BJ (cell line): ENCODE results near the gene MRPL45. TPM values are rescaled to one million over a fixed set of nuclear protein-coding genes. Genes with fewer than 3 reads are reported as not detected.

Source experiments
- CTCF ChIA-PET: fragments of 350-600 bp; formaldehyde crosslinking; extraction: SDS; loops from one replicate; lab custom pipeline; 2021; ENCODE audit warnings: antibody characterized with exemption, inconsistent platforms; lab: Yijun Ruan, JAX
- POLR2A ChIA-PET: fragments of 300-600 bp; sonication (Branson Sonifier 250); formaldehyde crosslinking; extraction: SDS; loops from one replicate; lab custom pipeline; 2021; ENCODE audit warnings: antibody characterized with exemption; lab: Charles Lee
- DNase-seq: peaks from one replicate; pipeline ENCODE4 v3.0.0-alpha.2; 2011; ENCODE audit warnings: low read depth
- H3K27me3 ChIP-seq: 2 replicates; pipeline ENCODE4 v1.6.0; 2011; ENCODE audit warnings: low read length; ENCODE audit not compliant: control insufficient read depth, insufficient read depth
- H3K36me3 ChIP-seq: 2 replicates; pipeline ENCODE4 v1.5.1; 2011; ENCODE audit warnings: low read length; ENCODE audit not compliant: control insufficient read depth, insufficient read depth
- H3K4me3 ChIP-seq: 2 replicates; pipeline ENCODE4 v1.5.1; 2011; ENCODE audit warnings: low read depth, mild to moderate bottlenecking, control low read depth, low read length
- CTCF ChIP-seq: IDR thresholded peaks from 2 replicates; pipeline ENCODE4 v1.5.1; 2011; ENCODE audit warnings: low read depth, mild to moderate bottlenecking, control low read depth, inconsistent platforms, low read length, moderate library complexity; ENCODE audit not compliant: insufficient read depth
- polyA plus RNA-seq: library from polyadenylated mRNA; depleted of rRNA; stranded (reverse); fragments of >200 nt; gene quantifications from 2 replicates; pipeline ENCODE4 v1.2.3, GENCODE V29; 2011

Gene MRPL45
- polyA plus RNA-seq, 1 experiment = 58.9 TPM

- TF ChIP-seq CTCF = peak; percentile 76
- DNase-seq = no peak
- Histone ChIP-seq H3K27me3 (no peaks in the 10 kb centered on the region), H3K36me3 (peaks cover 9% of the 10 kb centered on the region), H3K4me3 (no peak overlapping the region)
- CTCF ChIA-PET = interaction anchor here (0.5 to 5.7 kb wide), 14 partner anchors 9 to 649 kb away, joined by 3 to 52 read pairs (median 4); no protein-coding TSS in a partner anchor
- POLR2A ChIA-PET = no interaction called here
Observed at GRCh38 chr17:38322156-38322779, 25.3 kb downstream of the MRPL45 start.

GRCh38 chr17:38322897-38323296 lies 25.9 kb downstream of the MRPL45 start:
- no peak for TF ChIP-seq CTCF
- Histone ChIP-seq H3K27me3 (no peaks in the 10 kb centered on the region), H3K4me3 (no peak overlapping the region), H3K36me3 (peaks cover 9% of the 10 kb centered on the region)
- CTCF ChIA-PET = interaction anchor here (0.7 to 5.7 kb wide), 6 partner anchors 10 to 91 kb away, joined by 3 to 52 read pairs (median 4); no protein-coding TSS in a partner anchor
- POLR2A ChIA-PET = no interaction called here
- no peak for DNase-seq

- H3K27me3 ChIP-seq = no peaks in the 10 kb centered on the region
- peaks cover 9% of the 10 kb centered on the region for H3K36me3 ChIP-seq
- TF ChIP-seq CTCF = no peak
- ChIA-PET POLR2A (no interaction called here), CTCF (interaction anchor here (0.9 to 5.7 kb wide), 4 partner anchors 9 to 90 kb away, joined by 3 to 52 read pairs (median 9); no protein-coding TSS in a partner anchor)
- DNase-seq = no peak
- no peak overlapping the region for H3K4me3 ChIP-seq
Observed at GRCh38 chr17:38324141-38324697, 27.3 kb downstream of the MRPL45 start.

GRCh38 chr17:38324772-38325171 lies 27.8 kb downstream of the MRPL45 start:
- H3K4me3 ChIP-seq = no peak overlapping the region
- peaks cover 9% of the 10 kb centered on the region for H3K36me3 ChIP-seq
- ChIA-PET POLR2A (no interaction called here), CTCF (interaction anchor here (0.9 to 5.7 kb wide), 3 partner anchors 8 to 25 kb away, joined by 3 to 52 read pairs (median 15); no protein-coding TSS in a partner anchor)
- no peak for TF ChIP-seq CTCF
- no peak for DNase-seq
- no peaks in the 10 kb centered on the region for H3K27me3 ChIP-seq

GRCh38 chr17:38325221-38325851 lies 28.4 kb downstream of the MRPL45 start:
- no peak overlapping the region for H3K4me3 ChIP-seq
- no peaks in the 10 kb centered on the region for H3K27me3 ChIP-seq
- DNase-seq = no peak
- ChIA-PET POLR2A (no interaction called here), CTCF (interaction anchor here (0.6 to 5.7 kb wide), 5 partner anchors 7 to 89 kb away, joined by 3 to 52 read pairs (median 3); no protein-coding TSS in a partner anchor)
- TF ChIP-seq CTCF = no peak
- H3K36me3 ChIP-seq = peaks cover 9% of the 10 kb centered on the region
